Measurements from ENCODE around the gene AFF3.

- TF ChIP-seq CTCF (conservative IDR thresholded peaks at IDR 0.05 in 1 of 2, IDR thresholded peaks at IDR 0.05 in 1 of 2; ENCODE audit: low read depth in 1 of 2, low read length in 2 of 2): no peak
- TF ChIP-seq EZH2 (IDR thresholded peaks at IDR 0.05; ENCODE audit: low read length, missing control alignments): no peak
Observed at GRCh38 chr2:99970292-99970868, 172.0 kb downstream of the AFF3 start.

All from fibroblast of lung (primary cell).